ENCODE measurements around the gene REEP3. TPM values are rescaled to one million over a fixed set of nuclear protein-coding genes. Genes with fewer than 3 reads are reported as not detected.

The REEP3 gene
- total RNA-seq, 1 experiment from 2014 or later, result 39.6 TPM

GRCh38 chr10:63645195-63645594, 124.0 kb downstream of the REEP3 start:
- TF ChIP-seq CTCF (conservative IDR thresholded peaks at IDR 0.05; ENCODE audit: low read depth, low read length) (no peak), EZH2 (IDR thresholded peaks at IDR 0.05; ENCODE audit: borderline replicate concordance, low read depth, low read length, poor library complexity, severe bottlenecking) (no peak)
- H3K9me3 ChIP-seq (ENCODE audit: low read depth, low read length, poor library complexity, severe bottlenecking), result no peaks in the 10 kb centered on the region
- no peak overlapping the region for H3K27ac ChIP-seq (ENCODE audit: low read depth, low read length, poor library complexity, severe bottlenecking)
- H3K4me1 ChIP-seq (ENCODE audit: insufficient read depth, low read length, poor library complexity, severe bottlenecking), result peaks cover 25% of the 10 kb centered on the region
- H3K4me3 ChIP-seq (ENCODE audit: low read depth, low read length, poor library complexity, severe bottlenecking), result no peak overlapping the region
- H3K36me3 ChIP-seq (ENCODE audit: insufficient read depth, low read length, poor library complexity, severe bottlenecking), result no peaks in the 10 kb centered on the region
- intact Hi-C loops (cut with micrococcal nuclease; ENCODE audit: unreplicated experiment), result no loop called here
- no peak for DNase-seq (ENCODE audit: low spot score)
- BruUV-seq (replicated peaks), result no TSS peak
- no peaks in the 10 kb centered on the region for H3K27me3 ChIP-seq (replicated peaks; ENCODE audit: insufficient read depth, low read depth, low read length, poor library complexity)
- ChIA-PET CTCF (interaction anchor here (0.6 kb wide), 1 partner anchor 488 kb away, joined by 4 read pairs; no protein-coding TSS in a partner anchor), POLR2A (ENCODE audit: low non-redundant PET) (no interaction called here)

GRCh38 chr10:63646491-63646890, 125.3 kb downstream of the REEP3 start:
- DNase-seq (ENCODE audit: low spot score), result no peak
- CTCF ChIA-PET, result no interaction called here
- intact Hi-C loops (cut with micrococcal nuclease; ENCODE audit: unreplicated experiment), result no loop called here
- Histone ChIP-seq H3K27ac (ENCODE audit: low read depth, low read length, poor library complexity, severe bottlenecking) (no peak overlapping the region), H3K9me3 (ENCODE audit: low read depth, low read length, poor library complexity, severe bottlenecking) (no peaks in the 10 kb centered on the region), H3K4me1 (ENCODE audit: insufficient read depth, low read length, poor library complexity, severe bottlenecking) (peaks cover 18% of the 10 kb centered on the region), H3K36me3 (ENCODE audit: insufficient read depth, low read length, poor library complexity, severe bottlenecking) (no peaks in the 10 kb centered on the region), H3K27me3 (replicated peaks; ENCODE audit: insufficient read depth, low read depth, low read length, poor library complexity) (no peaks in the 10 kb centered on the region), H3K4me3 (ENCODE audit: low read depth, low read length, poor library complexity, severe bottlenecking) (no peak overlapping the region)
- BruUV-seq (replicated peaks), result no TSS peak
- POLR2A ChIA-PET (ENCODE audit: low non-redundant PET), result no interaction called here
- TF ChIP-seq EZH2 (IDR thresholded peaks at IDR 0.05; ENCODE audit: borderline replicate concordance, low read depth, low read length, poor library complexity, severe bottlenecking), result no peak
- TF ChIP-seq CTCF (conservative IDR thresholded peaks at IDR 0.05; ENCODE audit: low read depth, low read length), result no peak

GRCh38 chr10:63651864-63652263, 130.7 kb downstream of the REEP3 start:
- H3K4me1 ChIP-seq (ENCODE audit: insufficient read depth, low read length, poor library complexity, severe bottlenecking), result no peaks in the 10 kb centered on the region
- H3K36me3 ChIP-seq (ENCODE audit: insufficient read depth, low read length, poor library complexity, severe bottlenecking), result no peaks in the 10 kb centered on the region
- DNase-seq (ENCODE audit: low spot score), result no peak
- intact Hi-C loops (cut with micrococcal nuclease; ENCODE audit: unreplicated experiment), result no loop called here
- no peak for TF ChIP-seq CTCF (conservative IDR thresholded peaks at IDR 0.05; ENCODE audit: low read depth, low read length)
- no peak for TF ChIP-seq EZH2 (IDR thresholded peaks at IDR 0.05; ENCODE audit: borderline replicate concordance, low read depth, low read length, poor library complexity, severe bottlenecking)
- H3K4me3 ChIP-seq (ENCODE audit: low read depth, low read length, poor library complexity, severe bottlenecking), result no peak overlapping the region
- H3K27ac ChIP-seq (ENCODE audit: low read depth, low read length, poor library complexity, severe bottlenecking), result no peak overlapping the region
- H3K27me3 ChIP-seq (replicated peaks; ENCODE audit: insufficient read depth, low read depth, low read length, poor library complexity), result no peaks in the 10 kb centered on the region
- no peaks in the 10 kb centered on the region for H3K9me3 ChIP-seq (ENCODE audit: low read depth, low read length, poor library complexity, severe bottlenecking)
- ChIA-PET POLR2A (ENCODE audit: low non-redundant PET) (no interaction called here), CTCF (no interaction called here)
- no TSS peak for BruUV-seq (replicated peaks)

Data from A673 (cell line).